HG03442 (cell line): Measurements from ENCODE around the gene ISLR2.

Source experiments
- ATAC-seq: cut with Tn5 transposase; IDR thresholded peaks from one replicate; pipeline ENCODE4 v1.9.1; 2021; ENCODE audit warnings: mild to moderate bottlenecking, moderate library complexity; ENCODE audit not compliant: unreplicated experiment

ISLR2 gene

DNA sequence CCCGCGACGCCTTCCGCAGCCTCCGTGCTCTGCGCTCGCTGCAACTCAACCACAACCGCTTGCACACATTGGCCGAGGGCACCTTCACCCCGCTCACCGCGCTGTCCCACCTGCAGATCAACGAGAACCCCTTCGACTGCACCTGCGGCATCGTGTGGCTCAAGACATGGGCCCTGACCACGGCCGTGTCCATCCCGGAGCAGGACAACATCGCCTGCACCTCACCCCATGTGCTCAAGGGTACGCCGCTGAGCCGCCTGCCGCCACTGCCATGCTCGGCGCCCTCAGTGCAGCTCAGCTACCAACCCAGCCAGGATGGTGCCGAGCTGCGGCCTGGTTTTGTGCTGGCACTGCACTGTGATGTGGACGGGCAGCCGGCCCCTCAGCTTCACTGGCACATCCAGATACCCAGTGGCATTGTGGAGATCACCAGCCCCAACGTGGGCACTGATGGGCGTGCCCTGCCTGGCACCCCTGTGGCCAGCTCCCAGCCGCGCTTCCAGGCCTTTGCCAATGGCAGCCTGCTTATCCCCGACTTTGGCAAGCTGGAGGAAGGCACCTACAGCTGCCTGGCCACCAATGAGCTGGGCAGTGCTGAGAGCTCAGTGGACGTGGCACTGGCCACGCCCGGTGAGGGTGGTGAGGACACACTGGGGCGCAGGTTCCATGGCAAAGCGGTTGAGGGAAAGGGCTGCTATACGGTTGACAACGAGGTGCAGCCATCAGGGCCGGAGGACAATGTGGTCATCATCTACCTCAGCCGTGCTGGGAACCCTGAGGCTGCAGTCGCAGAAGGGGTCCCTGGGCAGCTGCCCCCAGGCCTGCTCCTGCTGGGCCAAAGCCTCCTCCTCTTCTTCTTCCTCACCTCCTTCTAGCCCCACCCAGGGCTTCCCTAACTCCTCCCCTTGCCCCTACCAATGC, 45.1 kb downstream of the ISLR2 start:
- ATAC-seq: no peak

DNA sequence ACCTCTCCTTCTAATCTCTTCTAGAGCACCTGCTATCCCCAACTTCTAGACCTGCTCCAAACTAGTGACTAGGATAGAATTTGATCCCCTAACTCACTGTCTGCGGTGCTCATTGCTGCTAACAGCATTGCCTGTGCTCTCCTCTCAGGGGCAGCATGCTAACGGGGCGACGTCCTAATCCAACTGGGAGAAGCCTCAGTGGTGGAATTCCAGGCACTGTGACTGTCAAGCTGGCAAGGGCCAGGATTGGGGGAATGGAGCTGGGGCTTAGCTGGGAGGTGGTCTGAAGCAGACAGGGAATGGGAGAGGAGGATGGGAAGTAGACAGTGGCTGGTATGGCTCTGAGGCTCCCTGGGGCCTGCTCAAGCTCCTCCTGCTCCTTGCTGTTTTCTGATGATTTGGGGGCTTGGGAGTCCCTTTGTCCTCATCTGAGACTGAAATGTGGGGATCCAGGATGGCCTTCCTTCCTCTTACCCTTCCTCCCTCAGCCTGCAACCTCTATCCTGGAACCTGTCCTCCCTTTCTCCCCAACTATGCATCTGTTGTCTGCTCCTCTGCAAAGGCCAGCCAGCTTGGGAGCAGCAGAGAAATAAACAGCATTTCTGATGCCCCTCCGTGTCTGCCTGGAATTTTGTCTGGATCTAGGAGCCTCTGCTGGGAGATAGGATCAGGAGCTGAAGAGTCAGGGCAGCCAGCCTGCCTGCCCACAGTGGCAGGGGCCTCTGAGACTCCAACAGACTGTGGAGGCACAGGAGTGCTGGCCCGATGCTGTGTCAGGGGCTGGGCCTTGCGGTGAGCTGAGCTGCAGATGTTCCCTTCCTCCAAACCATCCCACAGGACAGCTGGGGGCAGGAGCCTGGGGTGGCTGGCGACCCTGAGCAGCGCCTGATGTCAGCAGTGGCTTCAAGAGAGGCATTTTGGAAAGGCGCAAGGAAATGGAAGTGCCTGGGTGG, 46.2 kb downstream of the ISLR2 start:
- no peak for ATAC-seq

GRCh38 chr15:74178326-74179100, 48.1 kb downstream of the ISLR2 start:
- ATAC-seq: no peak

DNA sequence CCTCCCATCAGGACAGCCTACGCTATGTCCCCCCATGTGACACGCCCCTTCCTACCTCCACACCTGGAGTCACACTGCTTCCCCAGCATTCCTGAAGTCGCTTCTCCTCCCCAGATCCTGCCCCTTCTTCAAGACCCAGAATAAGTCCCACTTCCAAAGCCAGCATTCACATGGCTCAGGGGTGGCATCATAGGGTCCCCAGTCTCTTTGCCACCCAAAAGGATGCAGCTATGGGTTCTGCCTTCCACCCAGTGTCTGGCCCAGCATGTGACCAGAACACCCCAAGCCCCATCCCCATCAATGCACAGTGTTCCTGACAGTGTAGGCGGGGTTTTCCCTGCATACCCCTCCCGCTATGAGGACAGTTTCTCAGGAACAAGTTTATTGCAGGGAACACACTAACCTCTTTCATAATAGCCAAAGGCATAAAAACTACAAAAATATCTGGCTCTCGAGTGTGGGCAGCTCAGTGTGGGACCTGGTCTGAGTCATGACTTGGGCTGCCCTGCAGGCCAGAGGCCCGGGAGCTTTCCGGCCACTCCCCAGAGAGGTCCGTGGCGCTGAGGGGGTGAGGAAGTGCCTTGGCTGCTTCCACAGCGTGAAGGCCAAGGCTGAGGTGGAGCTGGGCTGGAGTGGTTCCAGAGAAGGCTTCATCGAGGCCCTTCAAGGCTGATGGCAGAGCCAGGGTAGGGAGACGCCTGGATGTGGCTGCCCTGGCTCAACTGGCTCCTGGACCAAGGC, 48.9 kb downstream of the ISLR2 start:
- no peak for ATAC-seq

- no peak for ATAC-seq
These were observed 49.8 kb downstream of the ISLR2 start for GRCh38 chr15:74179983-74180880.

DNA sequence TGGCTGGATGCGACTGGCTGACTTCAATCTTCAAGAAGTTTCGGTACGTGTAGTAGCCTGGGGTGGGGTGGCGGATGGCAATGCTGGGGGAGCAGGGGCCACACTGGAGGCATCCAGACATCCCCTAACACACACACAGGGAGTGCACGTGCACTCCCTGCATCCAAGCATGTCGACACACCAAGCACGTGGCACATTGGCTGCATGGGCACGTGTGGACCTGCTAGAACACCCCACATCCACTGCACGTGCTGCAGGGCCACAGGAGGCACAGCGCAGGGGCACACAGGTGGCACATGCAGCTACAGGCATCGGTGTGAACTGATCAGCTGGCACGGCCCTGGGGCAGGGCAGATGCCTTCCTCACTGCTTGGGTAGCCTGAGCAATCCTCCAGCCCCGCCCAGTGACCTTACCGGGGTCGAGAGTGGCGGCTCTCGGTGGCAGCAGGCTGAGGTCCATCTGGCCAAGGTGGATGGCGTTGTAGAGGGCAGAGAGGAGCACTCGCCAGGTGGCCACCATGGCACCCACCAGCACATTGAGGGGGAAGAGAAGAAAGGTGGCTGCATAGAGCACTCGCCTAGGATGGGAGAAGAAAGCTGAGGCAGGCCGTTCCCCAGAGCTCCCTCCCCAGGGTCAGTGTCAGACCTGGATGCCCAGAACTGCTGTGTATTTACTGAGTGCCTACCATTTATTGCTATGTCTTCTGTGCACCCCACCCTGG, 50.7 kb downstream of the ISLR2 start:
- ATAC-seq: no peak

GRCh38 chr15:74182131-74182530, 51.7 kb downstream of the ISLR2 start:
- ATAC-seq: no peak

DNA sequence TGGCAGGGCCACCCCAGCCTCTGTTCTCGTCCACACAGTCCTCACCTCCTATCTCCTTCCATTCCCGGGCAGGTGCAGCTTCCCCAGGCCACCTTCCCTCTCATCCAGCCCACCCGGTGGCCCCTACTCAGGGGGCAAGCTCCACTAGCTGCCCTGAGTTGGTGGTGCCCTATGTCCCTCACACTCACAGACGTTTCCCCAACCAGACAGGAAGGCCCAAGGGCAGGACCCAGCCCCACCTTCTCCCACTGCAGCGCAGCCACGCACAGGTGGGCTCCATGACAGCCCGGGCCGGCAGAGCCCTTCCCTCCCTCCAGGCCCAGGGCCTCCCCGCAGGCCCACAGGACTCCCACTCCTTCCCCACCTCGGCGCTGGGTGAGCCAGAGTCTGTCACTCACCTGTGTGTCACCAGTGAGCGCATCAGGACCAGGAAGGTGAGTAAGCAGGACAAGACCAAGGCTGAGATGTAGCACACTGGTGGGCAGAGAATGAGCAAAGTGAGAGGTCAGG, 54.3 kb downstream of the ISLR2 start:
- ATAC-seq: no peak

- ATAC-seq: no peak
These were observed 55.4 kb downstream of the ISLR2 start for GRCh38 chr15:74185710-74186348.
